ENCODE results near the gene PGM1. TPM values are rescaled to one million over a fixed set of nuclear protein-coding genes. Genes with fewer than 3 reads are reported as not detected.

The PGM1 gene
- total and polyA plus RNA-seq, 10 donors = 4.5 to 37.4 (median 24.1) TPM

DNA sequence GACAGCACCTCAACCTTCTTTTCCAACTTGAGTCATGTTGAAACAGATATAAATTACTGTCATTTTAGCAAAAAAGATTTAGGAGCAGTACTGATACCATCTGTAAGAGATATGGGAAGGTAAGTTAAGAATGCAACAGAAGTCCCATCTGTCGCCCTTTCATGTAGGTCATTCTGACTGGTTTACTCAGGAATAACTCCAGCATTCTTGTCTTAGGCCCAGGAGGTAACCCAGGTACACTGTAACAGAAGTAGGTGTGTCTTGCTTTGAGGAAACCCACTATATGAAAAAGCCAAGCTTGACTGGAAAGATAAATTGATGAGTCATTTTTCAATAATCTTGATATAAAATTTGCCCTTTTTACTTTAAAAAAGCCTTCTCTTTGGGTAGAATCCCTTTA lies 35.4 kb downstream of the PGM1 start:
- WGBS, 5 donors = 87 to 97% (median 95%) methylated on average over 1 of the region's 1 CpG
- H3K4me1 ChIP-seq = peaks cover 0 to 16% (median 8%) of the 10 kb centered on the region in 6 donors

DNA sequence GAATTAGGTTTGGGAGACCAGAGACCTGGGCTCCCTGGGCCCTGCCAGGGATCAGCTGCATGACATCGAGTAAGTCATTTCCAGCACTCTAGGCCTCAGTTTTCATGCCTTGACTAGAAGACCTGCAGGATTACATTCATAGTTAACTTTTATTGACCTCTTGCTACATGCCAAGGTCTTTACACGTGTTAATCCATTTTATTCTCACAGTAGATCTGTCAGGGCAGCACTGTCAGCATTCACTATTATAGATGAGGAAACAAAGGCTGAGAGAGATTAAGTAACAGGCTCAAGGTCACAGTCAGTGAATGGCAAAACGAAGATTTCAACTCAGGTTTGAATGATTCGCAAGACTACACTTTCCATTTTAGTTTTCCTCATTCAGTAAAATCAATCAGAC lies 37.0 kb downstream of the PGM1 start:
- Histone ChIP-seq H3K36me3 (peaks cover 0 to 61% (median 36%) of the 10 kb centered on the region in 6 donors), H3K4me1 (peaks cover 0 to 12% (median 8%) of the 10 kb centered on the region in 6 donors), H3K4me3 (no peak overlapping the region), H3K9me3 (no peaks in the 10 kb centered on the region), H3K27ac (no peak overlapping the region), H3K27me3 (replicated peaks in 1 of 7) (no peaks in the 10 kb centered on the region)
- intact Hi-C loops (cut with DNase I; ENCODE audit: low total_unique reads) = no loop called here
- TF ChIP-seq POLR2AphosphoS5 (IDR thresholded peaks at IDR 0.05) (no peak), POLR2A (IDR thresholded peaks at IDR 0.05) (no peak)
- TF ChIP-seq, protein P1, sequence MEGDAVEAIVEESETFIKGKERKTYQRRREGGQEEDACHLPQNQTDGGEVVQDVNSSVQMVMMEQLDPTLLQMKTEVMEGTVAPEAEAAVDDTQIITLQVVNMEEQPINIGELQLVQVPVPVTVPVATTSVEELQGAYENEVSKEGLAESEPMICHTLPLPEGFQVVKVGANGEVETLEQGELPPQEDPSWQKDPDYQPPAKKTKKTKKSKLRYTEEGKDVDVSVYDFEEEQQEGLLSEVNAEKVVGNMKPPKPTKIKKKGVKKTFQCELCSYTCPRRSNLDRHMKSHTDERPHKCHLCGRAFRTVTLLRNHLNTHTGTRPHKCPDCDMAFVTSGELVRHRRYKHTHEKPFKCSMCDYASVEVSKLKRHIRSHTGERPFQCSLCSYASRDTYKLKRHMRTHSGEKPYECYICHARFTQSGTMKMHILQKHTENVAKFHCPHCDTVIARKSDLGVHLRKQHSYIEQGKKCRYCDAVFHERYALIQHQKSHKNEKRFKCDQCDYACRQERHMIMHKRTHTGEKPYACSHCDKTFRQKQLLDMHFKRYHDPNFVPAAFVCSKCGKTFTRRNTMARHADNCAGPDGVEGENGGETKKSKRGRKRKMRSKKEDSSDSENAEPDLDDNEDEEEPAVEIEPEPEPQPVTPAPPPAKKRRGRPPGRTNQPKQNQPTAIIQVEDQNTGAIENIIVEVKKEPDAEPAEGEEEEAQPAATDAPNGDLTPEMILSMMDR (IDR thresholded peaks at IDR 0.05 in 8 of 11, conservative IDR thresholded peaks at IDR 0.05 in 3 of 11) = no peak
- DNase-seq = no peak
- 71 to 86% (median 82%) methylated on average over 4 of the region's 4 CpGs for WGBS, 5 donors

More for the DNA sequence above, 35.4 kb downstream of the PGM1 start:
- no peak overlapping the region for H3K27ac ChIP-seq
- no peak overlapping the region for H3K4me3 ChIP-seq
- DNase-seq = no peak
- intact Hi-C loops (cut with DNase I; ENCODE audit: low total_unique reads) = no loop called here
- no peaks in the 10 kb centered on the region for H3K27me3 ChIP-seq (replicated peaks in 1 of 7)
- TF ChIP-seq POLR2A (IDR thresholded peaks at IDR 0.05) (no peak), POLR2AphosphoS5 (IDR thresholded peaks at IDR 0.05) (no peak)
- TF ChIP-seq, protein P1 (IDR thresholded peaks at IDR 0.05 in 8 of 11, conservative IDR thresholded peaks at IDR 0.05 in 3 of 11) = no peak
- no peaks in the 10 kb centered on the region for H3K9me3 ChIP-seq
- H3K36me3 ChIP-seq = peaks cover 0 to 47% (median 31%) of the 10 kb centered on the region in 6 donors

DNA sequence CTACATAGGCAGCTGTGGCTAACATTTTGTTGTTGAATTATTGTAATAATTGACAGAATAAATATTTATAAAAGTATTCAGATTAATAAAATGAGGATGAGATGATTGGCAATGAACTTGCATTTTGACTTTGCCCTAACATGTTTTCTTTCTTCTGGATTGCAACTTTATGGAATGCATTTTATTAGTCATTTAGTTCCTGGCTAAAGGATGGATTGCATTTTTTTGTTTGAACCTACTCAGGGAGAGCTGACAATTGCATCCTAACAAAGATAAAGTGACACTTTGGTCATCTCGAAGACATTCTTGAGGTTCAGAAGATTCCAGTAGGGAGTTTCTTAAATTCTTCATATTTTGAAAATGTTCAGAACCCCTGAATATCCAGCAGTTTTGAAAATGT lies 37.5 kb downstream of the PGM1 start:
- no peak for TF ChIP-seq POLR2A (IDR thresholded peaks at IDR 0.05)
- TF ChIP-seq, protein P1 (IDR thresholded peaks at IDR 0.05 in 8 of 11, conservative IDR thresholded peaks at IDR 0.05 in 3 of 11) = no peak
- no peak for TF ChIP-seq POLR2AphosphoS5 (IDR thresholded peaks at IDR 0.05)
- WGBS, 5 donors = 74 to 88% (median 86%) methylated on average over 1 of the region's 1 CpG
- peaks cover 0 to 8% (median 5%) of the 10 kb centered on the region in 6 donors for H3K4me1 ChIP-seq
- no peak overlapping the region for H3K27ac ChIP-seq
- intact Hi-C loops (cut with DNase I; ENCODE audit: low total_unique reads) = no loop called here
- H3K36me3 ChIP-seq = peaks cover 0 to 65% (median 36%) of the 10 kb centered on the region in 6 donors
- H3K4me3 ChIP-seq = no peak overlapping the region
- DNase-seq = no peak
- H3K9me3 ChIP-seq = no peaks in the 10 kb centered on the region
- H3K27me3 ChIP-seq (replicated peaks in 1 of 7) = no peaks in the 10 kb centered on the region

DNA sequence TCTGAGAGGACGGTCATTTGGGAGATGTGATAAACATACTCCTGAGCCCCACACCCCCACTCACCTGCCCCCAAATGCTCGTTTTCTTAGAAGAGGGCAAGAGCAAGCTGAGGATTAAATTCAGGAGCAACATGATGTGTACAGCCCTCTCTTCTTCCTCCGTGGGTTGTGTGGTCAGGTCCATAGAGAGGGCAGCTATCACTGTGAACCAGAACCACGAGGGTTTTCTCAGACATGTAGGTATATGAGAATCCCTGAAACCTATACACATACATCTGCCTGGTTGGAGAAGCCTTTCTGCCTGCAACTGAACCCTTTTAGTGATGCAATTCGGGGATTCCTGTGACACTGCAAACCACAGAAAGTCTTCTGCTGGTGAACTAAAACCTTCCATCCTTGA lies 38.9 kb downstream of the PGM1 start:
- no peak overlapping the region for H3K4me3 ChIP-seq
- H3K4me1 ChIP-seq = no peaks in the 10 kb centered on the region
- H3K27ac ChIP-seq = no peak overlapping the region
- H3K9me3 ChIP-seq = no peaks in the 10 kb centered on the region
- peaks cover 0 to 79% (median 49%) of the 10 kb centered on the region in 6 donors for H3K36me3 ChIP-seq
- TF ChIP-seq, protein P1 (IDR thresholded peaks at IDR 0.05 in 8 of 11, conservative IDR thresholded peaks at IDR 0.05 in 3 of 11) = no peak
- no peak for TF ChIP-seq POLR2AphosphoS5 (IDR thresholded peaks at IDR 0.05)
- no peak for TF ChIP-seq POLR2A (IDR thresholded peaks at IDR 0.05)
- intact Hi-C loops (cut with DNase I; ENCODE audit: low total_unique reads) = no loop called here
- DNase-seq = no peak
- WGBS, 5 donors = 70 to 86% (median 82%) methylated on average over 5 of the region's 5 CpGs
- no peaks in the 10 kb centered on the region for H3K27me3 ChIP-seq (replicated peaks in 1 of 7)

Measured in spleen (tissue), 11 donors.